Activated CD8-positive, alpha-beta memory T cell treated with anti-CD3 and anti-CD28 coated beads, Interleukin-2, amount 50 U/mL, for 1 hour (primary cell): Measurements from ENCODE around the gene BCO1.

ENCODE experiments used
- DNase-seq: peaks from one replicate; pipeline ENCODE4 v3.0.0-alpha.2; 2020; ENCODE audit errors: extremely low read depth

BCO1 gene

GRCh38 chr16:81232740-81233367 lies 5.6 kb upstream of the BCO1 start:
- DNase-seq = no peak

GRCh38 chr16:81237282-81237681 lies 1.2 kb upstream of the BCO1 start:
- no peak for DNase-seq

- DNase-seq = no peak
Measured at GRCh38 chr16:81237942-81238295, 570 bp upstream of the BCO1 start.

- DNase-seq = no peak
Measured at GRCh38 chr16:81239367-81240121, 1.1 kb downstream of the BCO1 start.

- no peak for DNase-seq
Measured at GRCh38 chr16:81241706-81242105, 3.2 kb downstream of the BCO1 start.

DNA sequence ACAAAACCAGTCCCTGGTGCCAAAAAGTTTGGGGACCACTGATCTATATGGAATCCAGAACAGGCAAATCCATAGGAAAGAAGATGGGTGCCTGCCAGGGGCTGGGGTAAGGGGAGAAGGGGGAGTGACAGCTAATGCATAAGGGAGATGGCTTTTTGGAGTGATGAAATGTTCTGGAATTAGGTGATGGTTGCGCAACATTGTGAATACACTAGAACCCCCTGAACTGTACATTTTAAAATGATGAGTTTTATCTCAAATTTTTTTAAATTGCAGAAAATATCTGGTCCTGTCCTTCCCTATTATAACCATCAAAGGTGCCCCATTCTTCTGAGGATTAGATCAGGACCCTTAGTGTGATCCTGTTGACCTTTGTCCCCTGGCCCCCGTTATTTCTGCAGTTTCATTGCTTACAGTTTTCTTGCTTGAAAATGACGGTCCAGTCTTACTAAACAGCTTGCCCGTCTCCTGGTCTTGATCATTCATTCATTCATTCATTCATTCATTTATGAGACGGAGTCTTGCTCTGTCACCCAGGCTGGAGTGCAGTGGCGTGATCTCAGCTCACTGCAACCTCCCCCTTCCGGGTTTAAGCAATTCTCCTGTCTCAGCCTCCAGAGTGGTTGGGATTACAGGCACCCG lies 4.6 kb downstream of the BCO1 start:
- no peak for DNase-seq

DNA sequence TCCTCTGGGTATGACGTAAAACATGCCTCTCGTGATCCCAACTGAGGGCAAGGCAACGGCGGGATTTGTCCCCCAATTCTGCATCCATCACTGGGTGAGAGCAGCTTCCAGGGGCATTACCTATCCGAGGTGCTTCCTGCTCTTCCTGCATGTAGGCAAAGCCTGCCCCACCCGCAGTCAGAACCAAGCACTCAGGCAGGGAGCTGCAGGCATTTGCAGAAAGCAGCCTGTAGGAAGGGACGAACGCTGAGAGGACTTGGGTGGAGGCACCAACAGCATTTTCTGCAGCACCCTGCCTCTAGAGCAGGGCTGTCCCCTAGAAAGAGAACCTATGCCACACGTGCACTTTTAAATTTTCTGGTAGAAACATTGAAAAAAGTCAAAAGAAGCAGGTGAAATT lies 5.5 kb downstream of the BCO1 start:
- DNase-seq = no peak

- DNase-seq = no peak
Measured at GRCh38 chr16:81251871-81252270, 13.4 kb downstream of the BCO1 start.

GRCh38 chr16:81253141-81253540 lies 14.7 kb downstream of the BCO1 start:
- no peak for DNase-seq

DNA sequence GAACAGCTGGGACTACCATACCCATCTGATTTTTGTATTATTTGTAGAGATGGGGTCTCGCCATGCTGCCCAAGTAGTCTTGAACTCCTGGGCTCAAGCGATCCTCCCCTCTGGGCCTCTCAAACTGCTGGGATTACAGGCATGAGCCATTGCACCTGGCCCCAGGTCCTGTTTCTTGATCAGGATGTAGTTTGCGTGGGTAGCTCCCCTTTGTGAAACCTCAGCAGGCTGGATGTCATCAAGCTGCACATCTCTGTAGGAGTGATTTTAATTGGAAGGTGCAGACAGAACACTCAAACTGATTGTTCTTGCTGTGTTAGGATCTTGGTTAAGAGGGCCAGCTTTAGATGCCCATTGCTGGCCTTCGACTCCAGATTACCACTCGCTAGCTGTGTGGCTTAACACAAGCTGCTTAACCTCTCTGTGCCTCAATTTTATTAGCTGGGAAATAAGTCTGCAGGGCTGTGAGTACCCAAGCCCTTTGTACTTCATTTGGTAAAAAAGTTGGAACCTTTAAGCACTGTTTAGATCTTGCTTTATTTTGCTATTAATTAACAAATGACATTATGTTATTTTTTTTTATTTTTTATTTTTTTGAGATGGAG lies 16.5 kb downstream of the BCO1 start:
- no peak for DNase-seq

DNA sequence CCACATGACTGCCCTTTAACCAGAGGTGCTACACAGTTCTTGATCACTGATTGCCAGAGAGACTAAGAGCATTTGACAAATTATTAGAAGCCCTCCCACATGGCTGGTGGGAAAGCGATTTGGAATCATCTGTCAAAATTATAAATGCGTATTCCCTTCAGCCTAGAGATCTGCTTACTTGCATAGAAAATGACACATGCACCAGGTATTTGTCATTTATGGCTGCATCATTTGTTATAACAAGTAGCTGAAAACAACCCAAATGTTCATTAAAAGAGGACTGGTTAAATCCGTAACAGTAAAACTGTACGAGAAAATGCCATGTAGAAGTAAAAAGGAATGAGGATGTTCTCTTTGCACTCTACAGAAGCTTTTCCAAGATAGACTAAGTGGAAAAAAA lies 21.4 kb downstream of the BCO1 start:
- no peak for DNase-seq

DNA sequence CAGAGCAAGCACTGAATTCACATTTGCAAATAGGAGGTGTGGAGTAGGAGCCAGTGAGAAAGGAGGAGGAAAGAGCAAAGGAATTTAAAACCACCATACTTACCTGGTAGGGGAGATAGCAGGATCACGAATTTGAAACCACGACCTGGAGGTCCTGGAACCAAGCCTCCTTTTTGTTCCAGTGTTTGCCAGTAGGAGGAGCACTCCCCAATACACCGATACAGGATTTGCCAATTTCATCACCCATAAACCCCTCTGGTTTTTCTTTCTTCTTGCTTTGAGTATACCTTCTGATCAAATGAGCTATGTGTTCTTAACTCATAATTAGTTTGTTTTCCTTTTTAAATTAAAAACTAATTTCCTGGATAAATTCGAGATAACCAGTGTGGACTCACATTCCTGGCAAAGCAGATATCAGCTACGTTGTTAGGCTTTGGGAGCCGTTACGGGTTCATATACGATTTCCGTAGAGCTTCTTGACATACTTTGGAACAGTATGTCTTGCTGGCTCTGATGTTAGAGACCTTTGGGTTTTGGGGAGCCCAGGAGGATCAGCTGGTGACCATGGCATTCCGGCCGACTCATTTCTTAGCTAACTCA lies 22.7 kb downstream of the BCO1 start:
- DNase-seq = no peak

- DNase-seq = no peak
Measured at GRCh38 chr16:81263470-81264220, 25.2 kb downstream of the BCO1 start.

DNA sequence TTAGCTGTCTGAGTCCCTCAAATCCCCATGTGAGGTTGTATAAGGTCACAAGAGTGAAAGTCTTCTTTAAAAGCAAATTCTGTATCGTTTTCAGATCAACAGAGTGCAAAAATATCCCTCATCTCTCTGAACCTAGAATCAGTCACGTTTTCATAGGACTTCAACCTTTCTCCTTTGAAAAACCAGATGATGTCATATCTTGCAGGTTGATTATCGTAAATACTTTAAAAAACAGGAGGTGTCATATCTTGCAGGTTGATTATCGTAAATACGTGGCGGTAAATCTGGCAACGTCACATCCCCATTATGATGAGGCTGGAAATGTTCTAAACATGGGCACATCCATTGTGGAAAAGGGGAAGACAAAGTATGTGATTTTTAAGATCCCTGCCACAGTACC lies 25.9 kb downstream of the BCO1 start:
- DNase-seq = no peak

DNA sequence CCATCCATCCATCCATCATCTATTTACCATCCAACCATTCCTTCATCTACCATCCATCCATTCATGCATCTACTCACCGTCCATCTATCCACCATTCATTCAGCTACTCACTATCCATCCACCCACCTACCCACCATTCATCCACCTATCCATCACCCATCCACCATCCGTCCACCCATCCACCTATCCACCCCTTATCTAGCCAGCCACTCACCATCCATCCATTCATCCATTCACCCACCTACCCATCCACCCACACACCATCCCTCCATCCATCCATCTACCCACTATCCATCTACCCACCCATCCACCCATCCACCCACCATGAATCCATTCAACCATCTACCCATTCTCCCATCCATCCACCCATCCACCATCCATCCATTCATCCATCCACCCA lies 26.6 kb downstream of the BCO1 start:
- no peak for DNase-seq

GRCh38 chr16:81265658-81266451 lies 27.4 kb downstream of the BCO1 start:
- DNase-seq = no peak

DNA sequence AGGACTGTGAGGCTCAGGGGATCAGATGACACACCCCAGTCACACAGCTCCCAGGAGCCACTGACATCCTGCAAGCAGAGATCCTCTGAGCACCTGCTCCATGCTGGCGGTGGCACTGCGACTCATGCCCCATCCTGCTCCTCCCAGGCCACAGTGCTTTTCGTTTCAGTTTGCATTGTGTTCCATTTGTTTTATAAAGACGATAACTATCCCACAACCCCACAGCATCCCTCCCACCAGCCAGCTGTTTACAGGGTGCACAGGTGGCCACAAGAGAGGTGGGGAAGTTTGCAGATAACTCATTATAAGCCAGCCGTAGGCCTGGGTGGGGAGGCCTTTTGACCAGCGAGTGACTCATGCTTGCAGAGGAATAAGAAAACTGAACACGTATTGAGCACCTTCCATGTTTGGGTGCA lies 28.2 kb downstream of the BCO1 start:
- no peak for DNase-seq

- no peak for DNase-seq
Measured at GRCh38 chr16:81268509-81268908, 30.0 kb downstream of the BCO1 start.

DNA sequence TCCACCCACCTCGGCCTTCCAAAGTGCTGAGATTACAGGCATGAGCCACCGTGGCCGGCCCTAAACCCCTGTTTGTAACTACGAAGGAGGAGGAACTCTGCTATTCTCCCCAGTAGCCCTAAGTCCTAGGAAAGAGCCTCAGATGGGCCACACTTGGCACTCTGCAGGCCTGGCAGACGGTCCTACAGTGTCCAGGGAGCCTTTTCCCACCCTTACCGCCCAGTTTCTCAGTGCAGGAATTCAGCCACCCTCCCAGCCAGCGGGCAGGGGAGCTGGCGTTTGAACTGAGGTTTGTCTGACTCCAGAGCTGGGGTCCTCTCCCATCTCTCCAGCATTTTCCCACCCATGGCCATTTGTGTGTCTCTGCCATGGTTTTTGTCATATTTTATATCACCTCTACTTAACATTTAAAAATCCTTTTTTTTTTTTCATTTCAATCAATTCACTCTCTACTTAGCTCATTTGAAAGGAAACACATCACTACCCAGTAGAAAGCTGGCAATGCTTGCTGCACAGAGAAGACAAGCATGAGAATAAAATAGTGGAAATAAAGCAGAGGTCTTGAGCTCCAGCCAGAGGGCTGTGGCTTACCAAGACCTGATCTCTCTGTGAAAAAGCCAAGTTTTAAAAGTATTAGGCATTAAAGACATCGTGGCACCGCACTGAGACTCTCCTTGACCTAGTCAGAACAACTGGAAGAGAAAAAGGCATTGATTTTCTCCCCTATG lies 34.9 kb downstream of the BCO1 start:
- DNase-seq = no peak

DNA sequence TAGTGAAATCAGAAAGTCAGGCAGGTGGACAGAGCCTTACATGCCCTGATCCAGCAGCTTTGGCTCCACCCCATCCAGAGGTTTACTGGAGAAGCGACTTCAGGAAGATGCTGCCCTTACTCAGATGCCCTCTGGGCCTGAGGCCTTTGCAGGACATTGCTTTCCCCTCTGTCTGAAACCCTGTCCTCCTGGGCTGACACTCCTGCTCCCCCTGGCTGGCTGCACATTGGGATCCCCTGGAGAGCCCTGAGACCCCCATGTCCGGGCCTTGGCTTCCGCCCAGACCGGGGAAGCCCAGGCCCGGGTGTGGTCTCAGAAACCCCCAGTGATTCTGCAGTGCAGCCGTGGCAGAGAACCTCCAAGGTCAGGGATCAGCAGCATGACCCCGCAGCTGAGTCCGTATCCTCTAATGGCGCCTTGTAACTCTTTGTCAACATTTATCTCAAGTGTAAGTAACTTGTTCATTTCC lies 36.6 kb downstream of the BCO1 start:
- DNase-seq = no peak
